C4-2B (cell line): ENCODE measurements around the gene CCDC85C.

Source experiments
- CTCF ChIP-seq: fragments of 450-650 bp; conservative IDR thresholded peaks from 2 replicates; pipeline ENCODE4 v1.5.1; 2017; ENCODE audit warnings: mild to moderate bottlenecking
- ZFX ChIP-seq: fragments of 450-650 bp; IDR thresholded peaks from 2 replicates; pipeline ENCODE4 v1.6.1; 2017

- TF ChIP-seq CTCF (no peak), ZFX (no peak)
These were observed 7.6 kb upstream of the CCDC85C start for GRCh38 chr14:99611646-99612045.
